Measurements from ENCODE around the gene CKM.

DNA sequence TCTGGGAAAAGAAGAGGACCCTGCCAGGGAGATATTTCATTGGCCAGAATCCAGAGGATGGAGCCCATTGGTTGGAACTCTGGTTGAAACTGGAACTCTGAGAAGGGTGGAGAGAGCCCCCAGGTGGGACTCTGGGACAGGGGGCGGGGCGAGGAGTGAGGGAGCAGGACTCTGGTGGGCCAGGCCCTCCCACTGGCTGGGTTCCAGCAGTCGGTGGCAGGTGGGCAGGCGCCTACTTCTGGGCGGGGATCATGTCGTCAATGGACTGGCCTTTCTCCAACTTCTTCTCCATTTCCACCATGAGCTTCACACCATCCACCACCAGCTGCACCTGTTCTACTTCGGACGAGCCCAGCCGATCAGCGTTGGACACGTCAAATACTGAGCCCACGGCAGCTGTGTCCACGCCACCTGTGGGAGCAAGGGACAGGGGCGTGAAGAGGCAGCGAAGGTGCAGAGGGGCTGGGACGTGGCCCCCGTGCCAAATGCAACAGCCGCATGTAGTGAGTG, 16.1 kb downstream of the CKM start:
- TF ChIP-seq POLR2A (IDR thresholded peaks at IDR 0.05) (no peak), POLR2AphosphoS5 (IDR thresholded peaks at IDR 0.05; ENCODE audit: insufficient read depth in 1 of 2, low read depth in 1 of 2) (no peak)

Measured in vagina (tissue), 2 donors.